Cardiac muscle cell (in vitro differentiated cells and primary cell): ENCODE data around the gene TROAP. TPM values are rescaled to one million over a fixed set of nuclear protein-coding genes. Genes with fewer than 3 reads are reported as not detected.
"Not testable (repeated sequence)": the region's sequence is repeated elsewhere in the genome, so short reads cannot be mapped to it uniquely, and the experiment has no call there.

Source experiments
- DNase-seq, 2 donors: peaks; one replicate each; pipeline versions ENCODE4 v3.0.0 to v3.0.0-alpha.2; 2010 to 2017; ENCODE audit warnings: low read depth in 1 of 2, low spot score in 1 of 2
- H3K27ac ChIP-seq: fragments of 200-600 bp; sonication (generic); 2 replicates; pipeline ENCODE4 v1.5.1; 2016
- H3K27me3 ChIP-seq: fragments of 200-600 bp; sonication (generic); 2 replicates; pipeline ENCODE4 v1.6.0; 2016; ENCODE audit warnings: control low read depth
- H3K36me3 ChIP-seq: fragments of 200-600 bp; sonication (generic); 2 replicates; pipeline ENCODE4 v1.5.1; 2016; ENCODE audit warnings: control low read depth
- H3K4me1 ChIP-seq: fragments of 200-600 bp; sonication (generic); 2 replicates; pipeline ENCODE4 v1.8.1; 2017; ENCODE audit warnings: low read depth, mild to moderate bottlenecking, mixed run types
- H3K4me3 ChIP-seq: fragments of 200-600 bp; sonication (generic); 2 replicates; pipeline ENCODE4 v1.5.1; 2016; ENCODE audit warnings: mild to moderate bottlenecking
- H3K9me3 ChIP-seq: fragments of 200-600 bp; sonication (generic); 2 replicates; pipeline ENCODE4 v1.5.1; 2017; ENCODE audit warnings: low read depth, mild to moderate bottlenecking, control low read depth
- CTCF ChIP-seq: IDR thresholded peaks from 2 replicates; pipeline ENCODE4 v1.5.1; 2012; ENCODE audit warnings: low read depth, mild to moderate bottlenecking, low read length
- polyA plus RNA-seq: library from polyadenylated mRNA; unstranded; fragments of >200 nt; fragmentation: Nextera tagmentation; extraction: Ambion mirVana; gene quantifications from 2 replicates; pipeline ENCODE4 v1.2.1, GENCODE V29; 2016
- total RNA-seq: library from RNA; depleted of rRNA; stranded (reverse); fragments of >200 nt; gene quantifications from 2 replicates; pipeline ENCODE4 v1.2.3, GENCODE V29; 2016

The TROAP gene
- total and polyA plus RNA-seq, 2 experiments from 2014 or later, result 8.2 to 72.9 TPM

GRCh38 chr12:49377386-49377785 lies 54.3 kb downstream of the TROAP start:
- H3K4me1 ChIP-seq, result no peaks in the 10 kb centered on the region

GRCh38 chr12:49380184-49380583 lies 57.1 kb downstream of the TROAP start:
- not testable (repeated sequence) for H3K27me3 ChIP-seq, DNase-seq, H3K4me1 ChIP-seq, H3K36me3 ChIP-seq, H3K27ac ChIP-seq, H3K4me3 ChIP-seq, H3K9me3 ChIP-seq

More at GRCh38 chr12:49377386-49377785, 54.3 kb downstream of the TROAP start:
- no peaks in the 10 kb centered on the region for H3K36me3 ChIP-seq
- no peak for DNase-seq
- TF ChIP-seq CTCF, result no peak
- H3K27me3 ChIP-seq, result no peaks in the 10 kb centered on the region
- H3K4me3 ChIP-seq, result no peak overlapping the region
- no peak overlapping the region for H3K27ac ChIP-seq
- no peaks in the 10 kb centered on the region for H3K9me3 ChIP-seq

Other genes with a start within 250 kb of the TROAP start
- 0.36 TPM in 1 of 2 replicates, not detected in the other for gene DHH, start 228.5 kb upstream of the TROAP start, total RNA-seq
- gene DHH, start 228.5 kb upstream of the TROAP start, polyA plus RNA-seq, result not detected in 2 replicates
- 29.8 and 51.3 TPM in 2 replicates for gene LMBR1L, start 212.4 kb upstream of the TROAP start, total RNA-seq
- gene LMBR1L, start 212.4 kb upstream of the TROAP start, polyA plus RNA-seq, result 52.9 and 56.1 TPM in 2 replicates
- gene TUBA1B, start 191.9 kb upstream of the TROAP start, total RNA-seq, result 1,511 and 2,134 TPM in 2 replicates
- gene TUBA1B, start 191.9 kb upstream of the TROAP start, polyA plus RNA-seq, result 1,582 and 2,216 TPM in 2 replicates
- 509 and 1,042 TPM in 2 replicates for gene TUBA1A, start 134.2 kb upstream of the TROAP start, total RNA-seq
- 521 and 1,070 TPM in 2 replicates for gene TUBA1A, start 134.2 kb upstream of the TROAP start, polyA plus RNA-seq
- 67.0 and 151 TPM in 2 replicates for gene TUBA1C, start 58.2 kb upstream of the TROAP start, total RNA-seq
- gene TUBA1C, start 58.2 kb upstream of the TROAP start, polyA plus RNA-seq, result 49.1 and 126 TPM in 2 replicates
- 0.53 and 4.0 TPM in 2 replicates for gene PRPH, start 28.1 kb upstream of the TROAP start, total RNA-seq
- gene PRPH, start 28.1 kb upstream of the TROAP start, polyA plus RNA-seq, result 1.1 and 1.8 TPM in 2 replicates
- not detected in 2 replicates for gene C1QL4, start 13.9 kb downstream of the TROAP start, total RNA-seq
- not detected in 2 replicates for gene C1QL4, start 13.9 kb downstream of the TROAP start, polyA plus RNA-seq
- gene DNAJC22, start 23.6 kb downstream of the TROAP start, total RNA-seq, result 0.48 and 0.49 TPM in 2 replicates
- 0.33 and 1.1 TPM in 2 replicates for gene DNAJC22, start 23.6 kb downstream of the TROAP start, polyA plus RNA-seq
- gene SPATS2, start 44.2 kb downstream of the TROAP start, total RNA-seq, result 23.3 and 31.0 TPM in 2 replicates
- gene SPATS2, start 44.2 kb downstream of the TROAP start, polyA plus RNA-seq, result 43.1 and 50.0 TPM in 2 replicates
- gene KCNH3, start 215.8 kb downstream of the TROAP start, total RNA-seq, result 0.86 and 1.0 TPM in 2 replicates
- gene KCNH3, start 215.8 kb downstream of the TROAP start, polyA plus RNA-seq, result 0.14 and 0.34 TPM in 2 replicates
- 75.6 and 109 TPM in 2 replicates for gene MCRS1, start 244.9 kb downstream of the TROAP start, total RNA-seq
- gene MCRS1, start 244.9 kb downstream of the TROAP start, polyA plus RNA-seq, result 74.5 and 104 TPM in 2 replicates